BLaER1 treated with 17β-estradiol and CSF1 and Interleukin-3, amounts not matched to agents 10 nM and 100 nM (cell line): Measurements from ENCODE around the gene REG1A.

Source experiments
- H3K27ac ChIP-seq, 11 experiments: shearing (Covaris generic); formaldehyde crosslinking; 2 replicates each; pipeline ENCODE4 v1.8.1; 2022
- H3K27me3 ChIP-seq, 11 experiments: shearing (Covaris generic); formaldehyde crosslinking; 2 replicates each; pipeline ENCODE4 v1.8.1; 2022
- H3K36me3 ChIP-seq, 11 experiments: shearing (Covaris generic); formaldehyde crosslinking; 2 replicates each; pipeline ENCODE4 v1.8.1; 2022
- H3K4me1 ChIP-seq, 10 experiments: shearing (Covaris generic); formaldehyde crosslinking; 2 replicates each; pipeline ENCODE4 v1.8.1; 2022
- H3K4me2 ChIP-seq, 11 experiments: shearing (Covaris generic); formaldehyde crosslinking; 2 replicates each; pipeline ENCODE4 v1.8.1; 2022
- H3K4me3 ChIP-seq, 10 experiments: shearing (Covaris generic); formaldehyde crosslinking; 2 replicates each; pipeline ENCODE4 v1.8.1; 2022
- H3K9ac ChIP-seq, 11 experiments: shearing (Covaris generic); formaldehyde crosslinking; 2 replicates each; pipeline ENCODE4 v1.8.1; 2022
- H3K9me3 ChIP-seq, 11 experiments: shearing (Covaris generic); formaldehyde crosslinking; replicated peaks in 1 of 11; 2 replicates each; pipeline ENCODE4 v1.8.1; 2022
- H4K20me1 ChIP-seq, 11 experiments: shearing (Covaris generic); formaldehyde crosslinking; 2 replicates each; pipeline ENCODE4 v1.8.1; 2022
- Cebpa-rat ChIP-seq, 11 experiments: shearing (Covaris generic); IDR thresholded peaks; 2 replicates each; pipeline ENCODE4 v1.8.1; 2022

Gene REG1A

GRCh38 chr2:79155826-79156476 is 35.7 kb downstream of the REG1A start:
- no peak for TF ChIP-seq Cebpa-rat (IDR thresholded peaks at IDR 0.05)
- H3K27ac ChIP-seq, result no peak overlapping the region
- no peaks in the 10 kb centered on the region for H3K36me3 ChIP-seq

GRCh38 chr2:79159030-79159429 is 38.7 kb downstream of the REG1A start:
- H3K36me3 ChIP-seq, result no peaks in the 10 kb centered on the region
- H4K20me1 ChIP-seq, result no peaks in the 10 kb centered on the region
- no peaks in the 10 kb centered on the region for H3K4me1 ChIP-seq
- H3K9ac ChIP-seq, result no peak overlapping the region
- no peaks in the 10 kb centered on the region for H3K9me3 ChIP-seq
- H3K4me2 ChIP-seq, result no peak overlapping the region
- no peak overlapping the region for H3K4me3 ChIP-seq
- no peak for TF ChIP-seq Cebpa-rat (IDR thresholded peaks at IDR 0.05)
- no peaks in the 10 kb centered on the region for H3K27me3 ChIP-seq
- no peak overlapping the region for H3K27ac ChIP-seq

More at GRCh38 chr2:79155826-79156476, 35.7 kb downstream of the REG1A start:
- no peaks in the 10 kb centered on the region for H3K4me1 ChIP-seq
- no peaks in the 10 kb centered on the region for H4K20me1 ChIP-seq
- H3K9ac ChIP-seq, result no peak overlapping the region
- no peaks in the 10 kb centered on the region for H3K27me3 ChIP-seq
- H3K9me3 ChIP-seq, result no peaks in the 10 kb centered on the region
- no peak overlapping the region for H3K4me2 ChIP-seq
- H3K4me3 ChIP-seq, result no peak overlapping the region

GRCh38 chr2:79159653-79160052 is 39.4 kb downstream of the REG1A start, which contains the start of gene REG3A:
TSS of gene REG3A (minus strand) at chr2:79159753. CDS start at chr2:79159405, 348 bp downstream.
- H3K9ac ChIP-seq, result no peak within 1 kb of the TSS
- no peak within 1 kb of the TSS for H3K4me3 ChIP-seq
- TF ChIP-seq Cebpa-rat (IDR thresholded peaks at IDR 0.05), result no peak
- no peak within 1 kb of the TSS for H3K4me2 ChIP-seq
- H3K27me3 ChIP-seq, result no peaks in the 10 kb centered on the region
- H3K36me3 ChIP-seq, result no peaks in the 10 kb centered on the region
- H3K4me1 ChIP-seq, result no peaks in the 10 kb centered on the region
- H3K9me3 ChIP-seq, result no peaks in the 10 kb centered on the region
- H4K20me1 ChIP-seq, result no peaks in the 10 kb centered on the region
- no peak within 1 kb of the TSS for H3K27ac ChIP-seq

- H3K4me3 ChIP-seq, result no peak overlapping the region
- H3K4me1 ChIP-seq, result no peaks in the 10 kb centered on the region
- no peaks in the 10 kb centered on the region for H3K36me3 ChIP-seq
- H4K20me1 ChIP-seq, result no peaks in the 10 kb centered on the region
- no peak overlapping the region for H3K4me2 ChIP-seq
- no peak overlapping the region for H3K9ac ChIP-seq
- no peaks in the 10 kb centered on the region for H3K27me3 ChIP-seq
- no peak for TF ChIP-seq Cebpa-rat (IDR thresholded peaks at IDR 0.05)
- no peaks in the 10 kb centered on the region for H3K9me3 ChIP-seq
- no peak overlapping the region for H3K27ac ChIP-seq
These were observed 41.8 kb downstream of the REG1A start for GRCh38 chr2:79162132-79162531.

- no peaks in the 10 kb centered on the region for H4K20me1 ChIP-seq
- no peak for TF ChIP-seq Cebpa-rat (IDR thresholded peaks at IDR 0.05)
- H3K36me3 ChIP-seq, result no peaks in the 10 kb centered on the region
- no peak overlapping the region for H3K27ac ChIP-seq
- no peak overlapping the region for H3K4me2 ChIP-seq
- no peaks in the 10 kb centered on the region for H3K27me3 ChIP-seq
- no peak overlapping the region for H3K9ac ChIP-seq
- H3K4me3 ChIP-seq, result no peak overlapping the region
- no peaks in the 10 kb centered on the region for H3K9me3 ChIP-seq
- H3K4me1 ChIP-seq, result no peaks in the 10 kb centered on the region
These were observed 42.5 kb downstream of the REG1A start for GRCh38 chr2:79162801-79163200.

GRCh38 chr2:79171348-79171958 is 51.2 kb downstream of the REG1A start:
- H3K27ac ChIP-seq, result no peak overlapping the region
- no peaks in the 10 kb centered on the region for H3K4me1 ChIP-seq
- H3K4me2 ChIP-seq, result no peak overlapping the region
- no peaks in the 10 kb centered on the region; a peak in 1 of 22 replicates for H3K9me3 ChIP-seq
- H3K9ac ChIP-seq, result no peak overlapping the region
- no peaks in the 10 kb centered on the region for H3K36me3 ChIP-seq
- TF ChIP-seq Cebpa-rat (IDR thresholded peaks at IDR 0.05), result no peak
- no peak overlapping the region for H3K4me3 ChIP-seq
- H3K27me3 ChIP-seq, result no peaks in the 10 kb centered on the region
- H4K20me1 ChIP-seq, result no peaks in the 10 kb centered on the region
